ENCODE results near the gene U2AF2.

U2AF2 gene

GRCh38 chr19:55677572-55678028 lies 22.8 kb downstream of the U2AF2 start:
- DNase-seq, result no peak

- no peak for DNase-seq
Observed at GRCh38 chr19:55678121-55678671, 23.4 kb downstream of the U2AF2 start.

GRCh38 chr19:55679343-55680257 lies 24.8 kb downstream of the U2AF2 start:
- DNase-seq, result no peak

GRCh38 chr19:55680339-55681130 lies 25.7 kb downstream of the U2AF2 start:
- no peak for DNase-seq

- no peak for DNase-seq
Observed at GRCh38 chr19:55681131-55682092, 26.6 kb downstream of the U2AF2 start.

- DNase-seq, result no peak
Observed at GRCh38 chr19:55683449-55684261, 28.8 kb downstream of the U2AF2 start.

- DNase-seq, result no peak
Observed at GRCh38 chr19:55684946-55685681, 30.3 kb downstream of the U2AF2 start.

- DNase-seq, result no peak
Observed at GRCh38 chr19:55685776-55686175, 30.9 kb downstream of the U2AF2 start.

GRCh38 chr19:55686311-55687050 lies 31.6 kb downstream of the U2AF2 start:
- no peak for DNase-seq

GRCh38 chr19:55687281-55688201 lies 32.7 kb downstream of the U2AF2 start:
- DNase-seq, result no peak

GRCh38 chr19:55688422-55689218 lies 33.8 kb downstream of the U2AF2 start:
- no peak for DNase-seq

- DNase-seq, result no peak
Observed at GRCh38 chr19:55689411-55690108, 34.7 kb downstream of the U2AF2 start.

- DNase-seq, result no peak
Observed at GRCh38 chr19:55690109-55690768, 35.4 kb downstream of the U2AF2 start.

- DNase-seq, result no peak
Observed at GRCh38 chr19:55690769-55691545, 36.1 kb downstream of the U2AF2 start.

GRCh38 chr19:55691561-55692481 lies 37.0 kb downstream of the U2AF2 start:
- DNase-seq, result no peak

Measured in NCI-H1092 (cell line).